Endodermal cell (in vitro differentiated cells): ENCODE data around the gene COA8. TPM values are rescaled to one million over a fixed set of nuclear protein-coding genes. Genes with fewer than 3 reads are reported as not detected.

Source experiments
- DNase-seq: peaks from one replicate; pipeline ENCODE4 v3.0.0-alpha.2; 2017
- H3K27ac ChIP-seq: 2 replicates; pipeline ENCODE4 v1.5.1; 2013; ENCODE audit warnings: mild to moderate bottlenecking, low read depth, low read length, moderate library complexity
- H3K27me3 ChIP-seq: 2 replicates; pipeline ENCODE4 v1.6.1; 2013; ENCODE audit warnings: mild to moderate bottlenecking, low read length, moderate library complexity; ENCODE audit not compliant: insufficient read depth, control insufficient read depth, poor library complexity, severe bottlenecking
- H3K36me3 ChIP-seq: 2 replicates; pipeline ENCODE4 v1.7.0; 2013; ENCODE audit warnings: mild to moderate bottlenecking, low read length, moderate library complexity; ENCODE audit not compliant: control insufficient read depth, insufficient read depth
- H3K4me1 ChIP-seq: one replicate; pipeline ENCODE4 v1.7.0; 2013; ENCODE audit warnings: low read length; ENCODE audit not compliant: control insufficient read depth, insufficient read depth
- H3K4me3 ChIP-seq: 2 replicates; pipeline ENCODE4 v1.5.1; 2013; ENCODE audit warnings: mild to moderate bottlenecking, low read length, moderate library complexity
- H3K9ac ChIP-seq: 2 replicates; pipeline ENCODE4 v1.6.1; 2013; ENCODE audit warnings: mild to moderate bottlenecking, low read length, moderate library complexity; ENCODE audit not compliant: poor library complexity, severe bottlenecking; ENCODE audit errors: extremely low read depth
- H3K9me3 ChIP-seq: 2 replicates; pipeline ENCODE4 v1.6.1; 2013; ENCODE audit warnings: mild to moderate bottlenecking, low read length, moderate library complexity; ENCODE audit not compliant: control insufficient read depth
- H3K27ac Mint-ChIP-seq: 2 replicates; pipeline ENCODE4 v1.8.0; 2020; ENCODE audit warnings: mixed read lengths
- H3K27me3 Mint-ChIP-seq: 2 replicates; pipeline ENCODE4 v1.8.0; 2021; ENCODE audit warnings: mild to moderate bottlenecking, mixed read lengths; ENCODE audit not compliant: insufficient read depth
- H3K36me3 Mint-ChIP-seq: 2 replicates; pipeline ENCODE4 v1.8.0; 2020; ENCODE audit warnings: low read depth, mixed read lengths
- H3K4me1 Mint-ChIP-seq: 2 replicates; pipeline ENCODE4 v1.8.0; 2020; ENCODE audit warnings: mixed read lengths
- H3K4me3 Mint-ChIP-seq: 2 replicates; pipeline ENCODE4 v1.8.0; 2020; ENCODE audit warnings: mild to moderate bottlenecking, moderate library complexity, mixed read lengths
- H3K9me3 Mint-ChIP-seq: 2 replicates; pipeline ENCODE4 v1.8.0; 2020; ENCODE audit warnings: mild to moderate bottlenecking, mixed read lengths
- WGBS, 2 experiments: methylation state at CpG; one replicate each; pipeline versions ENCODE4 v1.1.5 to v1.1.7; 2013; ENCODE audit warnings: missing lambda C conversion rate in 2 of 2, mixed read lengths in 1 of 2; ENCODE audit not compliant: insufficient coverage in 1 of 2, insufficient read length in 1 of 2; 5-methylcytosine and 5-hydroxymethylcytosine counted together
- total RNA-seq, 2 donors: library from RNA; stranded (reverse); fragmentation: NEBNext Ultra II Directional in 1 of 2; extraction: Animal tissue kit (Norgen Biotek cat#: 25700) in 1 of 2; gene quantifications; 2 replicates in 1 of 2; 3 replicates in 1 of 2; pipeline ENCODE4 v1.2.1, GENCODE V29; 2021
- TF ChIP-seq, protein P1 (sequence below): fragments of 200-600 bp; sonication (generic); conservative IDR thresholded peaks from 2 replicates; pipeline ENCODE4 v1.5.0; 2021; ENCODE audit warnings: antibody characterized with exemption, mild to moderate bottlenecking

The COA8 gene
- total RNA-seq, 2 donors from 2014 or later: 30.1 to 39.8 TPM

GRCh38 chr14:103537175-103537990 is 25.4 kb upstream of the COA8 start:
- H3K27ac ChIP-seq: no peak overlapping the region
- H3K9me3 ChIP-seq: no peaks in the 10 kb centered on the region
- no peaks in the 10 kb centered on the region for H3K36me3 ChIP-seq
- no peaks in the 10 kb centered on the region for H3K27me3 ChIP-seq
- no peak overlapping the region for H3K4me3 ChIP-seq
- Mint-ChIP-seq H3K27ac (no peak overlapping the region), H3K9me3 (no peaks in the 10 kb centered on the region), H3K4me3 (no peak overlapping the region), H3K4me1 (no peaks in the 10 kb centered on the region), H3K27me3 (peaks cover 3% of the 10 kb centered on the region), H3K36me3 (no peaks in the 10 kb centered on the region)
- WGBS, 2 experiments: 83 to 89% methylated on average over 12 to 17 of the region's 18 CpGs
- no peak for DNase-seq
- TF ChIP-seq, protein P1, sequence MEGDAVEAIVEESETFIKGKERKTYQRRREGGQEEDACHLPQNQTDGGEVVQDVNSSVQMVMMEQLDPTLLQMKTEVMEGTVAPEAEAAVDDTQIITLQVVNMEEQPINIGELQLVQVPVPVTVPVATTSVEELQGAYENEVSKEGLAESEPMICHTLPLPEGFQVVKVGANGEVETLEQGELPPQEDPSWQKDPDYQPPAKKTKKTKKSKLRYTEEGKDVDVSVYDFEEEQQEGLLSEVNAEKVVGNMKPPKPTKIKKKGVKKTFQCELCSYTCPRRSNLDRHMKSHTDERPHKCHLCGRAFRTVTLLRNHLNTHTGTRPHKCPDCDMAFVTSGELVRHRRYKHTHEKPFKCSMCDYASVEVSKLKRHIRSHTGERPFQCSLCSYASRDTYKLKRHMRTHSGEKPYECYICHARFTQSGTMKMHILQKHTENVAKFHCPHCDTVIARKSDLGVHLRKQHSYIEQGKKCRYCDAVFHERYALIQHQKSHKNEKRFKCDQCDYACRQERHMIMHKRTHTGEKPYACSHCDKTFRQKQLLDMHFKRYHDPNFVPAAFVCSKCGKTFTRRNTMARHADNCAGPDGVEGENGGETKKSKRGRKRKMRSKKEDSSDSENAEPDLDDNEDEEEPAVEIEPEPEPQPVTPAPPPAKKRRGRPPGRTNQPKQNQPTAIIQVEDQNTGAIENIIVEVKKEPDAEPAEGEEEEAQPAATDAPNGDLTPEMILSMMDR: no peak
- H3K4me1 ChIP-seq: peaks cover under 1% of the 10 kb centered on the region
- no peak overlapping the region for H3K9ac ChIP-seq

- 85 to 94% methylated on average over 15 to 30 of the region's 30 CpGs for WGBS, 2 experiments
- H3K4me3 Mint-ChIP-seq: no peak overlapping the region
These were observed 24.3 kb upstream of the COA8 start for GRCh38 chr14:103538291-103539055.

DNA sequence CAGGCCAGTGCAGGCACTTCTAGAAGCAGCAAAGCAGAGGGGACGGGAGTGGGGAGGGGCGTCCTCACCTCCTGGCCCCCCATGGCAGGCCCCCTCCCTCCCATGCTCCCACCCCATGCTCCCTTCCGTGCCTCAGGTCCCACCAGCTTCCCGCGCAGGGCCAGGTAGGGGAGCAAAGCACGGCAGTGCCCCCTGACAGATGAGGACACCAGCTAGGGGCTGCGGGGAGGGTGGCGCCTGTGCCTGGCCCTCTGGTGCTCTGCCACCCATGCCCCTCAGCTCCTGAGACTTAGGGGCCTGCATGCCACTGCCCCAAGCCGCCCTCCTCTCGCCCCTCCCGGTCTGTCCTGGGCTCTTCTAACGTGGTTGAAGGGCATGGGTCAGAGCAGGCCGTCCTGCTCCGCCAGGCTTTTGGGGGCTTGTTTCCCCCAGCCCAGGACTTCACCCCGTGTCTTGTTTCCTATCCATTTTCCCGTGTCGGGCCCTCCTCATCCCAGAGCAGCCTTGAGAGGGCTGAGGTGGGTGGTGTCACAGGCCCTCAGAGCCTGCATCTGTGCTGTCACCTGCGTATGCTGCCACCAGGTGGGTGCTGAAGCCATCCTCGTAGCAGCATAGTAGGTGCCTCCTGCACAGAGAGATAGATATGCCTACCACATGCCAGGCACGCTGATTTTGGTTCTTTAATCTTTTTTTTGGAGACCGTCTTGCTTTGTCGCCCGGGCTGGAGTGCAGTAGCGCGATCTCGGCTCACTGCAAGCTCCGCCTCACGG is 23.5 kb upstream of the COA8 start:
- Mint-ChIP-seq H3K9me3 (no peaks in the 10 kb centered on the region), H3K4me1 (no peaks in the 10 kb centered on the region), H3K4me3 (no peak overlapping the region), H3K36me3 (no peaks in the 10 kb centered on the region), H3K27me3 (peaks cover 3% of the 10 kb centered on the region), H3K27ac (no peak overlapping the region)
- WGBS, 2 experiments: 86 to 94% methylated on average over 11 to 28 of the region's 28 CpGs
- Histone ChIP-seq H3K27me3 (no peaks in the 10 kb centered on the region), H3K4me1 (peaks cover 11% of the 10 kb centered on the region), H3K4me3 (no peak overlapping the region), H3K27ac (peak overlapping the region; percentile 38), H3K9ac (no peak overlapping the region), H3K36me3 (no peaks in the 10 kb centered on the region), H3K9me3 (no peaks in the 10 kb centered on the region)
- TF ChIP-seq, protein P1: peak; percentile 48
- no peak for DNase-seq

More at GRCh38 chr14:103538291-103539055, 24.3 kb upstream of the COA8 start:
- TF ChIP-seq, protein P1: no peak
- Mint-ChIP-seq H3K36me3 (no peaks in the 10 kb centered on the region), H3K4me1 (no peaks in the 10 kb centered on the region), H3K27me3 (peaks cover 3% of the 10 kb centered on the region), H3K9me3 (no peaks in the 10 kb centered on the region), H3K27ac (no peak overlapping the region)
- H3K4me1 ChIP-seq: peaks cover 11% of the 10 kb centered on the region
- no peak overlapping the region for H3K9ac ChIP-seq
- H3K27ac ChIP-seq: peak overlapping the region; percentile 38
- H3K27me3 ChIP-seq: no peaks in the 10 kb centered on the region
- DNase-seq: no peak
- no peaks in the 10 kb centered on the region for H3K9me3 ChIP-seq
- H3K36me3 ChIP-seq: no peaks in the 10 kb centered on the region
- H3K4me3 ChIP-seq: no peak overlapping the region
